PC-3 (cell line): ENCODE results near the gene TMEM51.

Experiments
- CTCF ChIP-seq: fragments of 300-600 bp; sonication (generic); conservative IDR thresholded peaks from 2 replicates; pipeline ENCODE4 v1.5.1; 2017; ENCODE audit warnings: antibody characterized with exemption, low read depth, mild to moderate bottlenecking, low read length
- EZH2 ChIP-seq: fragments of 300-600 bp; sonication (generic); IDR thresholded peaks from one replicate; pipeline ENCODE4 v1.6.1; 2017; ENCODE audit warnings: antibody characterized with exemption, mild to moderate bottlenecking, low read length; ENCODE audit not compliant: unreplicated experiment
- EZH2phosphoT487 ChIP-seq: fragments of 300-600 bp; sonication (generic); IDR thresholded peaks from 2 replicates; pipeline ENCODE4 v1.6.1; 2018; ENCODE audit warnings: mild to moderate bottlenecking, antibody characterized with exemption, low read length, borderline replicate concordance

DNA sequence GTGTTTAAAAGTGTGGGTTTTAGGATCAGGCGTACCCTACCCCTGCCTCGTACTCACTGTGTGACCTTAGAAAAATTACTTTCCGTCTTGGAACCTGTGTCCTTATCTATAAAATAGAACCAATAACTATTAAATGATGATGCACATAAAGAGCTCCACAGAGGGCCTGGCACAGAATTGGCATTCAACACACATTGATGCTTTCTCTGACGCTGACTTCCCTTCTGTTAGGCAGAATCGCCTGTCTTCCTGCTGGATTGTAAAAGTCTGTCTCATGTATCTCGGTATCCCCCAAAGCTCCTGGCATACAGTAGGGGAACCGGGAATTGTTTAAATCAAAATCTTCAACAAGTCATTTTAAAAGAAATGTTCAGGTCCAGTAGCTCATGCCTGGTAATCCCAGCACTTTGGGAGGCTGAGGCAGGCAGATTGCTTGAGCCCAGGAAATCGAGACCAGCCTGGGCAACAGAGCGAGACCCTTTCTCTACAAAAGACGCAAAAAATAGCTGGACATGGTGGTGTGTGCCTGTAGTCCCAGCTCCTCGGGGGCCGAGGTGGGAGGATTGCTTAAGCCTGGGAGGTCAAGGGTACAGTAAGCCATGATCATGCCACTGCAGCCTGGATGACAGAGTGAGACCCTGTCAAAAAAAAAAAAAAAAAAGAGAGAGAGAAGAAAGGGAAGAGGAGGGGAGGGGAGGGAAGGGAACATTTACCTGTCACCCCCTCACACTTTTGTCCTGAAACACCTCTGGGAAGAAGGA is 52.2 kb downstream of the TMEM51 start:
- no peak for TF ChIP-seq EZH2
- TF ChIP-seq CTCF: no peak
- no peak for TF ChIP-seq EZH2phosphoT487
